HCEC 1CT (cell line): ENCODE data around the gene SLC37A1.

Source experiments
- DNase-seq: peaks from one replicate; pipeline ENCODE4 v3.0.0-alpha.2; 2017

SLC37A1 gene

GRCh38 chr21:42565206-42565810 is 51.7 kb downstream of the SLC37A1 start:
- DNase-seq = no peak

GRCh38 chr21:42565886-42566523 is 52.4 kb downstream of the SLC37A1 start:
- DNase-seq = no peak

DNA sequence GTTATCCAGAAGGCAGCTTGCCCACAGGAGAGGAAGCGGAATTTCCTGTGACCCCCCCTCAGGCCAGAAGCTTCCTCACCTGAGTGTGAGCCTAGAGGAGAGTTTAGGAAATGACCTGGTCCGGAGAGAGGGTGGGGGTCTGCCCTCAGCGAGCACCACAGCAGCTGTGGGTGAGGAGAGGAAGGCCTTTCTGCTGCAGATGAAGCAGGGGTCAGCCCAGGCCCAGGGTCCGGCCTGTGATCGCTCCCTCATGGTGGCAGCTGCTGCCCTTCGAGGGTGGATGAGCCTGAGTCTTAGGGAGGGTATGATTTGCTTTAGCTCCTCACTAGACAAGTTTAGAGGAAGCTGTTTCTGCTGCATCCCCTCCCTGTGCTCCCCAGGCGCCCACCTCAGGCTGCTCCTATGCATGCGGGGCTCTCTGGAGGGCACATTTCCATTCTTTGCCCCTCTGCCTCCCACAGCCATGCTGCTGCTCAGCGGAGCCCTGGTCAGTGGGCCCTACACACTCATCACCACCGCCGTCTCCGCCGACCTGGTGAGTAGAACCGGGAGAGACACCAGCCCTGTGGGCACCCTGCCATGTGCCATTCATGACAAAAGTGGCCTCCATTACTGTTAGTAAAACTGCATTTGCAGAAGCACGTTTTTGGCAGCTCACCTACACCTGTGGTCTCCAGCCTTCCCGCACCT is 53.0 kb downstream of the SLC37A1 start:
- no peak for DNase-seq

GRCh38 chr21:42567214-42567555 is 53.5 kb downstream of the SLC37A1 start:
- DNase-seq = no peak

DNA sequence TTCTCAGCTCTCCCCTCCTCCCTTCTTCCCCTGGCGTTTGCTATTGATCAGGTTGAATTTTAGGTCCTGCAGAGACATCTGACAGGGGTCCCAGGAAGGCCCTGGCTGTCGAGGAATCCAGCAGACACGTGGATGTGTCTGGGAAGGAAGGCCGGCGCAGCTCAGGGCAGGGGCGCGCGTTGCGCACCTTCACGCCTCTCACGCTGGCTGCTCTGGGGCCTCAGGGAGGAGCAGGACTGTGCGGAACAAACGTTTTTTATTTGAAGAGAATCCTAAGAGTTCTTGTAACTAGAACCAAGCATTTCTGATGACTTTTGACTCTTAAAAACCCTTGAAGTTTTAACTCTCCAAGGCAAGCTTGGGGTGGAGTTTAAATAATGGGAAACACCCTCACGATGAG is 54.2 kb downstream of the SLC37A1 start:
- DNase-seq = no peak

- no peak for DNase-seq
Observed at GRCh38 chr21:42568376-42568775, 54.7 kb downstream of the SLC37A1 start.

- DNase-seq = no peak
Observed at GRCh38 chr21:42568866-42569731, 55.4 kb downstream of the SLC37A1 start.

- no peak for DNase-seq
Observed at GRCh38 chr21:42569732-42570301, 56.2 kb downstream of the SLC37A1 start.

DNA sequence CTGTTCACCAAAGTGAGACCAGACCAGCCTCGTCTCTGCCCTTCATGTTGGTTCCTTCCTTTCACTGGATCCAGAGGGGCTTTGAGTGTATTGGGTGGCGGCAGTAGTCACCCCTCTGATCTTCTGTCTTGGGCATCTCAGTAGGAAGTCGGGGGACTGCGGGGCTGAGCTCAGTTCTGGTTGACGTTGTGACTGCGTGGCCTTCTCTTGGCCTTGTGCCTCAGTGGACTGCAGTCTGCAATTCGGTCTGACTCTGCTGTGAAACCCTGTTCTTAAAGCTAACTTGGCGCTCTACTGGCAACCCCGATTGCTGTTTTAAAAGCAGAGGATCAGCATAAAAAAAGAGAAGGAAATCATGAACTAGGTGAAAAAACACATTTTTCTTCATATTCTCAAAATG is 56.7 kb downstream of the SLC37A1 start:
- DNase-seq = no peak

DNA sequence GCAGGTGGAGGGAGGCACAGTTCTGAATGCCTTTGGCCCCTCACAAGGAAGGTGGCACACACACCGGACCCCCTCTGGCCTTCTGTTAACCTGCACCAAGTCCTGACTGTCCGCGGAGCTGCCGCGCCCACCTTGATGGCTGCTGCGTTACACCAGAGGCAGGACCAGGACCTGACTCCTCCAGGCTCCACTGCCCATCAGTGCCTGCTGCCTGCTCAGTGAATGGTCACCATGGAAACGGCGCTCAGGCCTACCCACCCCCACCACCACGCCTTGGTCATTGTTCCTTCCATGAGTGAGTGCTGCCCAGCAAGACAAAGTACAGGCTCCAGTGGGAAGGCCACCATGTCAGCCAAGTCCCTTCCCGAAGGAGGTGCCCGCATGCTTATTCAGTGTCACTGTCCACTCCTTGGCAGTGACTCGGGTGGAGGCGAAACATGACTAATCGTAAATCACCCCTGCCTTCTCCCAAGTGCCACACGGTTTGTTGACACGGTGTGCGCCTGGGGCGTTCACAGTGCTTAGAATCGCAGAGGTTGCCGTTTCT is 57.3 kb downstream of the SLC37A1 start:
- no peak for DNase-seq

GRCh38 chr21:42571391-42572150 is 57.9 kb downstream of the SLC37A1 start:
- no peak for DNase-seq

GRCh38 chr21:42572906-42573495 is 59.3 kb downstream of the SLC37A1 start:
- DNase-seq = no peak

DNA sequence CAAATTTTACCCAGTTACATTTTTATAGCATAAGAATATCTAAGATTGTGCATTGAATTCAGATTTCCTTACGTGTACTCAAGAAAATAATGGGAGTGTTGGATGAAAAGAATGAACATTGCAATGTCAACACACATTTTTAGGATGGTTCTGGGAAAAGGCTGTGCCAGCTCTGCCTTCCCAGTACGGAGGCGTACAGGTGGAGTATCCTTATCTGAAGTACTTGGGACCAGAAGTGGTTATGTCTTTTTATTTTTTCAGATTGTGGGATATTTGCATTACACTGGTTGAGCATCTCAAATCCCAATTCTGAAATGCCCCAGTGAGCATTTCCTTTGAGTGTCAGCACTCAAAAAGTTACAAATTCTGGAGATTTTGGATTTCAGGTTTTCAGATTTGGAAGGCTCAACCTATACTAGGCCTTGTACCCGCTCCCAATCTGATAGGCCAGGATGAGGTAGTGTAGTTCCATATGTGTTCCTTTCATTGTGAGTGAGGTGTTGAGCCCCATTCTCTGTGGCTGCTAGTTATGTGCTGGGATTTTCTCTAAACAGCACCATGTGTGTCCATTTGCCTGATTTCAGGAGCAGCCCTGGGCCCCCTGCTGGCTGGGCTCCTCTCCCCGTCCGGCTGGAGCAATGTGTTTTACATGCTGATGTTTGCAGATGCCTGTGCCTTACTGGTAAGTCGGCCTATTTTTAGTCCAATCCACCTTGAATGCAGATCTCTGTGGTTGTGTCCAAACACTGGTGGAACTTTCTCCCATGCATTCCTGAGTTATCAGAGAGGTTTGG is 60.8 kb downstream of the SLC37A1 start:
- no peak for DNase-seq

DNA sequence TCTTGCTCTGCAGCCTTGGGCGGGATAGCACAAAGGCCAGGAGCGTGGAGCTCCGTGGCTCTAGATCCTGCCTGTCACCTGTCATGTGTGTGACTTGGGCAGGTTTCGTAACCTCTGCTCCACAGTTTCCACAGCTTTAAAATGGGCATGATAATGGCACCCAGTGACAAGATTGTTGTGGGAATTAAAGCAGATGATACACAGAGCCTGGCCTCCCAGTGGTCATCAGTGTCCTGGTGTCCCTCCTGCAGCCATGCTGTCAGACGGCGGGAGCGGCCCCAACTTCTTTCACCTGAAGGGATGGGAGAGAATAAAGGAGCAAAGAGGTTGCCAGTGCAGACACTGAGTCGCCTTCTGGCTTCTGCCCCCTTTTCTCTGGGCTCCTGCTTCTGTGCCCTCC is 61.5 kb downstream of the SLC37A1 start:
- DNase-seq = no peak

- no peak for DNase-seq
Observed at GRCh38 chr21:42576639-42577038, 63.0 kb downstream of the SLC37A1 start.

DNA sequence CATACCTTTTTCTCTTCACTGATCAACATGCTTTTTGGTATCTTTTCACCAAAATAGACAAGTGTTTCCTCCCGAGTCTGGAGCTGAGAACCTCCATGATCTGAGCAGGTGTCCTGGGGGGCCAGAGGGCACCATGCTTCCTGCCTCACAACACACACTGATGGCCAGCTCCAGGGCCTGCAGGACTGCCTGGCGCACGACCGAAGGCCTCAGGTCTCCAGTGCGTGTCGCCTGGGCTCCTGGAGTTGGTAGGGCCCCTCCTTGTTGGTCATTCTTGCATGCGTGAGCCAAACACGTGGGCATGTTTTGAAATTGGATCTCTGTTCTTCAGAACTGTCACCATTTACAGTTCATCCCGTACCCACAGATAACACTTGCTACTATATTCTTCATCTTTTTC is 64.4 kb downstream of the SLC37A1 start:
- DNase-seq = no peak

GRCh38 chr21:42578761-42579415 is 65.2 kb downstream of the SLC37A1 start:
- DNase-seq = no peak

- no peak for DNase-seq
Observed at GRCh38 chr21:42579456-42580075, 65.9 kb downstream of the SLC37A1 start.

DNA sequence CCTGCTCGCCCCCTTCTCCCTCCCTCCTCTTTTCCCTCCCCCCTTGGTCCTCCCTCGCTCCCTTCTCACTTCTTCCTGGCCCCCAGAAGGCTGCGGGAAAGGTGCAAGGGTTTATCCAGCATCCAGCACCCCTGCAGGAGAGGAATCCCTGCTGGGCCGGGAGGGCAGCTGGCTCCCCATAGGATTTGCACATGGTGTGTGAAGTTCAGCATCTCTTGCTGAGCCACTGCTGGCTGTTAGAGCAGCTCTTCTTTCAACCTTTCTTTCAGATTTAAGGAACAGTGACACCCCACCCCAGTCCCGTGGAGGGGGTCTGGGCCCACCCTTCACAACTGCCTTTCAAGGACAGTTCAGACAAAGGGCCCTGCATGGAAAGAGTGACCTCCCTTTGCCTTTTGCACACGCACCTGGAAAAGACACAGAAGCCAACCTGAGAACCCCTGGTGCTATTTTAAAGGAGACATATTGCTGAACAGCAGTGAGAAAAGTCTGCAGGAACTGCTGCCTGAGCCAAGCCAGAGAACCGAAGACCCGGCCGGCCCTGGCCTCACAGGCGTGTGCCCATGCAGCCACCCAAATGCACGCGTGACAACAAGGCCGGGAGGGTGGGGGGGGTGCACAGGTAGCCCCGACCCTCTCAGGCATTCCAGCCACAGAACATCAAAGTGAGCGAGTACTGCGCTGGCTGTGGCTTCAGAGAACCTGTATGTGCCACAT is 66.6 kb downstream of the SLC37A1 start:
- no peak for DNase-seq
